ENCODE results near the gene DNAJC25.

Gene DNAJC25

DNA sequence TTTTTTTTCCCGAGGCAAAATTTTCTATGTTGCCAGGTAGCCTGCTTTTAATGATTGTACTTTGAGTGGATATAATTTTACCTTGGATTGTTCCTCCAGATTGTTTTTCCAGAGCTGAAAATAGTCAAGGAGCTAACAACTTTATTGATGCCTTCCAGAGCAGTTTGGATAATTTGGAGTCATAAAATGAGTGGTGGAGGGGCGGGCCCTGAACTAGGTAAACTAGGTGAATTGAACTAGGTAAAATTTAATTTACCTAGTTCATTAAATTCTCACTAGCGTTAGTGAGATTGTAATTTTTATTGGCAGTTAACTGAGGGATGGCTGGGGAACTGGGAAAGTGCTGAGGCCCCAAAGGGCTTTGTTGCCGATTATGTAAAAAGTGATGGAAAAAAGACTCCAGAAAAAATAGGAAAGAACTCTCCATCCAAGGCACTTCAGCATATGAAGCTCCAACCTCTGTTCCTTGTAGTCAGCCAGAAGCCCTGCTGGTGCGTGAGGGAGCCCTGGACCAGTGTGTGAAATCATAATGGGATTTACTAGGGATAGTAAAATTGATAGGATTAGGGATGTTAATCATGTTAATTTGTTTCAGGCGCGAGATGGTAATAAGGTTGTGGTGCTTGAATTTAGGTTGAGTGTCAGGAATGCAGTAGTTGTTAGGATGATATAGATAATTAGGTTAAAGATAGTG lies 1.7 kb downstream of the DNAJC25 start:
- Histone ChIP-seq H3K27ac (ENCODE audit: low read depth, low read length) (no peak overlapping the region), H4K12ac (ENCODE audit: low read depth, low read length) (no peak overlapping the region), H2AK5ac (ENCODE audit: low read length) (no peak overlapping the region), H4K8ac (ENCODE audit: low read depth, low read length) (no peak overlapping the region), H3K23ac (ENCODE audit: low read length) (no peak overlapping the region), H2BK120ac (ENCODE audit: insufficient read depth, low read length, poor library complexity) (no peak overlapping the region), H3K4me2 (ENCODE audit: low read length) (peak overlapping the region; percentile 75), H2BK5ac (ENCODE audit: low read depth, low read length, poor library complexity) (no peak overlapping the region), H3K79me2 (ENCODE audit: control insufficient read depth, insufficient read depth, low read length, poor library complexity) (peaks cover 8% of the 10 kb centered on the region), H3K9ac (ENCODE audit: low read length) (no peak overlapping the region), H3K14ac (ENCODE audit: low read length) (no peak overlapping the region), H3K4me1 (ENCODE audit: control insufficient read depth in 1 of 2, insufficient read depth in 2 of 2, low read length in 2 of 2) (peaks cover 0 to 7% of the 10 kb centered on the region in 2 experiments), H3K36me3 (ENCODE audit: control insufficient read depth in 1 of 2, insufficient read depth in 2 of 2, low read length in 2 of 2) (no peaks in the 10 kb centered on the region), H2BK12ac (ENCODE audit: low read length) (no peak overlapping the region), H3K4ac (ENCODE audit: low read depth, low read length) (no peak overlapping the region), H2AFZ (ENCODE audit: insufficient read depth, low read length, poor library complexity) (no peak overlapping the region), H3K4me3 (ENCODE audit: low read depth, low read length) (no peak overlapping the region), H3K27me3 (ENCODE audit: insufficient read depth, low read length) (no peaks in the 10 kb centered on the region), H3K9me3 (ENCODE audit: insufficient read depth, low read depth, low read length) (no peaks in the 10 kb centered on the region), H3K18ac (ENCODE audit: low read length) (no peak overlapping the region), H4K91ac (ENCODE audit: low read depth, low read length) (no peak overlapping the region), H3K79me1 (ENCODE audit: low read length) (peaks cover 8% of the 10 kb centered on the region)
- DNase-seq: no peak
- WGBS (ENCODE audit: extremely low coverage, insufficient coverage, insufficient read length): no CpG with 5 or more reads among the region's 7 CpGs

GRCh38 chr9:111633389-111633736 lies 2.2 kb downstream of the DNAJC25 start:
- no peak overlapping the region for H2AFZ ChIP-seq (ENCODE audit: insufficient read depth, low read length, poor library complexity)
- no CpG with 5 or more reads among the region's 1 CpG for WGBS (ENCODE audit: extremely low coverage, insufficient coverage, insufficient read length)
- peak overlapping the region; percentile 43 for H3K4ac ChIP-seq (ENCODE audit: low read depth, low read length)
- H3K4me1 ChIP-seq (ENCODE audit: control insufficient read depth in 1 of 2, insufficient read depth in 2 of 2, low read length in 2 of 2): peaks cover 0 to 7% of the 10 kb centered on the region in 2 experiments
- H3K27me3 ChIP-seq (ENCODE audit: insufficient read depth, low read length): no peaks in the 10 kb centered on the region
- no peak overlapping the region for H2BK5ac ChIP-seq (ENCODE audit: low read depth, low read length, poor library complexity)
- no peak for DNase-seq
- H4K91ac ChIP-seq (ENCODE audit: low read depth, low read length): no peak overlapping the region
- no peak overlapping the region for H3K4me3 ChIP-seq (ENCODE audit: low read depth, low read length)
- H2BK120ac ChIP-seq (ENCODE audit: insufficient read depth, low read length, poor library complexity): no peak overlapping the region
- H3K79me1 ChIP-seq (ENCODE audit: low read length): peaks cover 8% of the 10 kb centered on the region
- H3K36me3 ChIP-seq (ENCODE audit: control insufficient read depth in 1 of 2, insufficient read depth in 2 of 2, low read length in 2 of 2): no peaks in the 10 kb centered on the region
- no peak overlapping the region for H2BK12ac ChIP-seq (ENCODE audit: low read length)
- no peak overlapping the region for H3K23ac ChIP-seq (ENCODE audit: low read length)
- no peak overlapping the region for H3K27ac ChIP-seq (ENCODE audit: low read depth, low read length)
- H3K9ac ChIP-seq (ENCODE audit: low read length): no peak overlapping the region
- no peak overlapping the region for H2AK5ac ChIP-seq (ENCODE audit: low read length)
- H3K9me3 ChIP-seq (ENCODE audit: insufficient read depth, low read depth, low read length): no peaks in the 10 kb centered on the region
- H3K79me2 ChIP-seq (ENCODE audit: control insufficient read depth, insufficient read depth, low read length, poor library complexity): peaks cover 8% of the 10 kb centered on the region
- H3K18ac ChIP-seq (ENCODE audit: low read length): no peak overlapping the region
- H3K14ac ChIP-seq (ENCODE audit: low read length): no peak overlapping the region
- H3K4me2 ChIP-seq (ENCODE audit: low read length): no peak overlapping the region
- H4K8ac ChIP-seq (ENCODE audit: low read depth, low read length): no peak overlapping the region
- H4K12ac ChIP-seq (ENCODE audit: low read depth, low read length): no peak overlapping the region

DNA sequence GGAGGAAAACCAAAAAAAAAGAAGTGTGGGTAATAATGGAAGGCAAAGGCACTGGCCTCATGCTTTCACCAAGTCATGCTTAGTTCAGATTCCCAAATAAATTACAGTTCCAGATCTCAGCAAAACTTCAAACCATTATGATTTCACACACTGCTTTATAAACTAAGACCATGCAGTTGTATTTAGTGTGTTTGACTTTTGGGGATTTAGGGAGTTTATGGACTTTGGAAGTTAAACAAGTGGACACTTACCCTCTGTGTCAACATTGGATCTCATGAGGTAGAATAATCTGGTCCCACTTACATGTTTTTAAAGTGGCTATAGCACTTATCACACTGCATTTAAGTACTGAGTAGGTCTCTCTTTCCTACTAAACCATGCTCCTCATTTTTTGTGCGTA lies 3.7 kb downstream of the DNAJC25 start:
- Histone ChIP-seq H3K36me3 (ENCODE audit: control insufficient read depth in 1 of 2, insufficient read depth in 2 of 2, low read length in 2 of 2) (no peaks in the 10 kb centered on the region), H2AFZ (ENCODE audit: insufficient read depth, low read length, poor library complexity) (no peak overlapping the region), H3K27ac (ENCODE audit: low read depth, low read length) (no peak overlapping the region), H4K12ac (ENCODE audit: low read depth, low read length) (no peak overlapping the region), H3K79me2 (ENCODE audit: control insufficient read depth, insufficient read depth, low read length, poor library complexity) (peaks cover 8% of the 10 kb centered on the region), H2AK5ac (ENCODE audit: low read length) (no peak overlapping the region), H3K9ac (ENCODE audit: low read length) (no peak overlapping the region), H3K4me2 (ENCODE audit: low read length) (no peak overlapping the region), H3K4ac (ENCODE audit: low read depth, low read length) (peak overlapping the region; percentile 55), H3K9me3 (ENCODE audit: insufficient read depth, low read depth, low read length) (no peaks in the 10 kb centered on the region), H3K4me3 (ENCODE audit: low read depth, low read length) (no peak overlapping the region), H3K14ac (ENCODE audit: low read length) (no peak overlapping the region), H2BK5ac (ENCODE audit: low read depth, low read length, poor library complexity) (no peak overlapping the region), H2BK120ac (ENCODE audit: insufficient read depth, low read length, poor library complexity) (no peak overlapping the region), H4K91ac (ENCODE audit: low read depth, low read length) (no peak overlapping the region), H3K4me1 (ENCODE audit: control insufficient read depth in 1 of 2, insufficient read depth in 2 of 2, low read length in 2 of 2) (peaks cover 0 to 7% of the 10 kb centered on the region in 2 experiments), H3K18ac (ENCODE audit: low read length) (no peak overlapping the region), H2BK12ac (ENCODE audit: low read length) (no peak overlapping the region), H3K79me1 (ENCODE audit: low read length) (peaks cover 8% of the 10 kb centered on the region), H3K27me3 (ENCODE audit: insufficient read depth, low read length) (no peaks in the 10 kb centered on the region), H3K23ac (ENCODE audit: low read length) (no peak overlapping the region), H4K8ac (ENCODE audit: low read depth, low read length) (no peak overlapping the region)
- DNase-seq: no peak
- no CpG with 5 or more reads among the region's 1 CpG for WGBS (ENCODE audit: extremely low coverage, insufficient coverage, insufficient read length)

DNA sequence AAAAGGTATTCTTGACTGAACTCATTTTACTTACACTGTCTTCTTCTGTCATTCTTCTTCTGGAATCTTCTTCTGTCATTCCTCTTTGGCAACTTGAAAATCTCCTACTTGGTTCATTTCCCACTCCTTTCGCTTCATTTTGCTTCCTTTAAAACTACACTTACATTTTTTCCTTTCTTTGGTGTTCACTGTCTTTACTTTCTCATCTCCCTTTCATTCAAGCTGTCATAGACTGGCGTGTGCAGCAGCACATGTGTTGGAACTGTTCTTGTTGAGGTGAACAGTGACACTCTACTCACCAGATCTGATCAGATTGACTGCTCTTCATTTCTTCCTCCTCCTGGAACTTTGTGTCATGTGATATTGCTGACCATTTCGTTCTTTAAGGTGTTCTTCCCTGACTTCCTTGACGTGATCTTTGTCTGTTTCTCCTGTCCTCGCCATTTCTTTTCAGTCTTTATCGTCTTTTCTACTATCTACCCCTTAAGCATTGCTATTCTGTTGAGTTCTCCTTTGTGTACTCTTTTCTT lies 6.4 kb downstream of the DNAJC25 start:
- no peak overlapping the region for H4K8ac ChIP-seq (ENCODE audit: low read depth, low read length)
- WGBS (ENCODE audit: extremely low coverage, insufficient coverage, insufficient read length): no CpG with 5 or more reads among the region's 6 CpGs
- no peak overlapping the region for H2BK120ac ChIP-seq (ENCODE audit: insufficient read depth, low read length, poor library complexity)
- H3K9ac ChIP-seq (ENCODE audit: low read length): no peak overlapping the region
- H2AK5ac ChIP-seq (ENCODE audit: low read length): no peak overlapping the region
- H2AFZ ChIP-seq (ENCODE audit: insufficient read depth, low read length, poor library complexity): no peak overlapping the region
- H3K18ac ChIP-seq (ENCODE audit: low read length): no peak overlapping the region
- H3K27me3 ChIP-seq (ENCODE audit: insufficient read depth, low read length): no peaks in the 10 kb centered on the region
- H3K4me1 ChIP-seq (ENCODE audit: control insufficient read depth in 1 of 2, insufficient read depth in 2 of 2, low read length in 2 of 2): peaks cover 0 to 4% of the 10 kb centered on the region in 2 experiments
- peaks cover 1% of the 10 kb centered on the region for H3K79me2 ChIP-seq (ENCODE audit: control insufficient read depth, insufficient read depth, low read length, poor library complexity)
- no peak overlapping the region for H4K91ac ChIP-seq (ENCODE audit: low read depth, low read length)
- H3K14ac ChIP-seq (ENCODE audit: low read length): no peak overlapping the region
- H2BK5ac ChIP-seq (ENCODE audit: low read depth, low read length, poor library complexity): no peak overlapping the region
- H3K4ac ChIP-seq (ENCODE audit: low read depth, low read length): no peak overlapping the region
- H2BK12ac ChIP-seq (ENCODE audit: low read length): no peak overlapping the region
- H4K12ac ChIP-seq (ENCODE audit: low read depth, low read length): no peak overlapping the region
- no peaks in the 10 kb centered on the region for H3K9me3 ChIP-seq (ENCODE audit: insufficient read depth, low read depth, low read length)
- no peaks in the 10 kb centered on the region for H3K79me1 ChIP-seq (ENCODE audit: low read length)
- H3K36me3 ChIP-seq (ENCODE audit: control insufficient read depth in 1 of 2, insufficient read depth in 2 of 2, low read length in 2 of 2): no peaks in the 10 kb centered on the region
- H3K27ac ChIP-seq (ENCODE audit: low read depth, low read length): no peak overlapping the region
- H3K23ac ChIP-seq (ENCODE audit: low read length): no peak overlapping the region
- H3K4me2 ChIP-seq (ENCODE audit: low read length): no peak overlapping the region
- no peak overlapping the region for H3K4me3 ChIP-seq (ENCODE audit: low read depth, low read length)
- no peak for DNase-seq

All from trophoblast cell (in vitro differentiated cells and primary cell).